Posterior vena cava (tissue), 2 donors: ENCODE data around the gene WFIKKN1. TPM values are rescaled to one million over a fixed set of nuclear protein-coding genes. Genes with fewer than 3 reads are reported as not detected.
A peak's percentile ranks its signal among the peaks of the same experiment; 100 is the strongest.

Source experiments
- DNase-seq: peaks from one replicate; pipeline ENCODE4 v3.0.0-alpha.2; 2020; ENCODE audit warnings: low spot score
- intact Hi-C, 2 donors: fragments of 100-400 bp; cut with DNase I; formaldehyde crosslinking; loops; one replicate each; pipeline versions ENCODE4 v1.14.1 to v1.14.2; 2022 to 2023
- total RNA-seq, 2 donors: library from RNA; stranded (reverse); fragmentation: NEBNext Ultra II Directional; extraction: Animal tissue kit (Norgen Biotek cat#: 25700); gene quantifications; one replicate each; pipeline ENCODE4 v1.2.1, GENCODE V29; 2021
- donor health status: DM: yes; HTN: yes; CAD: no.
- donor health status: DM: yes; HTN: yes; CAD: no.

Gene WFIKKN1
- total RNA-seq, 2 donors from 2014 or later = 0.14 TPM

DNA sequence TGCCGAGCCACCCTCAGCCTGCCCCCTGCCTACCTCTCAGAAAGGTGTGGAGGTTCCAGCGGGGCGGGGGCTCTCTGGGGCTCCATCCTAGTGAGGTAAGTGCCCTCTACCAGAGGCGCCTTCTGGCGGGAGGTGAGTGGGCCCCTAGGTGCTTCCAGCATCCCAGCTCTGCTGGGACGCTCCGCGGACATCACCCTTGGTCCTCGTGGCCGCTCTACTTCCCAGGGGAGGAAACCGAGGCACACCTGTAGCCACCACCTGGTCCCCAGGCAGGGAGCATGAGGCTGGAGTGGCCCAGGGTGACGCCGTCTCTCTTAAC, 12.2 kb downstream of the WFIKKN1 start:
- intact Hi-C loops = no loop called here

DNA sequence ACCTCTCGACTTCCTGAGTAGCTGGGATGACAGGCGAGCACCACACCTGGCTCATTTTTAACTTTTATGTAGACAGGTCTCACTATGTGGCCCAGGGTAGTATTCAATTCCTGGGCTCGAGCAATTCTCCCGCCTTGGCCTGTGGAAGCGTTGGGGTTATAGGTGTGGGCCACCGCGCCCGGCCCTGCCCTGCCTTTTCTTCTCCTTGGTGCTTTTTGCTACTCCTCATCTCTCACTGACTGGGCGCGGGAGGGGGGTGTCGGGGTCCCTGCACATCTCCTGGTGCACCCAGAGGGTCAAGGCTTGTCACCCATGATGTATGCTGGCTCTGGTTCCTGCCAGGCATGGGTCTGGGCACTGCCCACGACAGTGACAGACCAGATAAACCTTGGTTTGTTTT, 13.8 kb downstream of the WFIKKN1 start:
- intact Hi-C loops = no loop called here

More for the DNA sequence above, 12.2 kb downstream of the WFIKKN1 start:
- DNase-seq = no peak

GRCh38 chr16:645852-646678, 15.3 kb downstream of the WFIKKN1 start:
- intact Hi-C loops = loop anchor here (5.0 kb wide), 2 partner anchors 59 to 259 kb away; no protein-coding TSS in a partner anchor
- DNase-seq = no peak

More for the DNA sequence above, 13.8 kb downstream of the WFIKKN1 start:
- DNase-seq = no peak

DNA sequence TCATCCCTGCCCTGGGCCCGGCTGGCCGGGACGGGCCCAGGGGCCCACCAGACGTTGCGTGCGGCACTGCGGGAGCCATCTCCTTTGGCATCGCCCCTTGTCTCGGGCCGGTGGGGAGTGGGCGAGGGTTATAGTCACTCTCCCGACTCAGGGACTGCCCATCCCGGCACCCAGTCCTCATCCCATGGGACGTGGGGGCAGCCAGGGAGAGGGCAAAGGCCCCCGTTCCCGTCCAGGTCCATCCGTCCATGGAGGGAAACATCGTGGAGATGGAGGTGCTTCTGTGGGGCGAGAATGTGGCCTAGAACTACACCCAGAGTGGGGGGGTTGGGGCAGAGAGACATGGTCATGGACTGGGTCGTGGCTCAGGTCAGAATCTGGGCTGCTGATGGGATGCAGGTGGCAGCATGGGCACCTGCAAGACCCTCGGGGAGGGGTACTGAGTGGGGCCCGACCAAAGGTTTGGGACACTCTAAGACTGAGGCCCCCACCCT, 15.9 kb downstream of the WFIKKN1 start:
- intact Hi-C loops = loop anchor here (5.0 kb wide), 2 partner anchors 59 to 259 kb away; no protein-coding TSS in a partner anchor
- no peak for DNase-seq

GRCh38 chr16:647173-647902, 16.6 kb downstream of the WFIKKN1 start:
- DNase-seq = no peak
- intact Hi-C loops = loop anchor here (5.0 kb wide), 2 partner anchors 60 to 260 kb away; no protein-coding TSS in a partner anchor

DNA sequence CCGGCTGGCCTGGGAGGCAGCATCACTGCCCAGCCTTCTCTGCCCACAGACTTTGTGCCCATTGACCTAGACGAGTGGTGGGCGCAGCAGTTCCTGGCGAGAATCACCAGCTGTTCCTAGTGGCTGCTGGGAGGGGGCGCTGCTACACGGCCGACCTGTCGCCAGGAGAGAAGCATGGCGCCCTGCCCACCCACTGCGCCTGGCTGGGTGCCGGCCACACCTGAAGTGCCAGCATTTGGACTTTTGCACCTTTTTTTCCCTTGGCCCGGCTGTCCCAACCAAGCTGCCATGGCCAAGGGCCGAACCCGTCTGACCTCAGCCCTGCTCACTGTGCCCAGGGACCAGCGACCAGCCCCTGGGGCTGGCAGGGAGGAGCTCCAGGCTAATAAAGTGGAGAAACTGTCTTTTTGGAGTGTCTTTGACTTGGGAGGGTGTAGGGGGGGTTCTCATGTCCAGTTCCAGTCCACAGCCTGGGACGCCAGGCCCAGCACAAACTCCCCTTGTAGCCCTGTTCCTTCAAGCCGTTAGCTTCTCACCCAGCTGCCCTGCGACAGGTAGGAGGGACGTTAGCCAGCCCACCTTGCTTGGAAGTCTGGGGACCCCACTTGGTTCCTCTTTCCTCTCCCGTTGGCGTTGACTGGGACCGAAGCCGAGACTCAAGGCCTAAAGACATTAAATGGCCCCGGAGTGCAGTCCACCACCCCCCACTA, 17.4 kb downstream of the WFIKKN1 start:
- intact Hi-C loops = loop anchor here (5.0 kb wide), 2 partner anchors 61 to 261 kb away; no protein-coding TSS in a partner anchor

DNA sequence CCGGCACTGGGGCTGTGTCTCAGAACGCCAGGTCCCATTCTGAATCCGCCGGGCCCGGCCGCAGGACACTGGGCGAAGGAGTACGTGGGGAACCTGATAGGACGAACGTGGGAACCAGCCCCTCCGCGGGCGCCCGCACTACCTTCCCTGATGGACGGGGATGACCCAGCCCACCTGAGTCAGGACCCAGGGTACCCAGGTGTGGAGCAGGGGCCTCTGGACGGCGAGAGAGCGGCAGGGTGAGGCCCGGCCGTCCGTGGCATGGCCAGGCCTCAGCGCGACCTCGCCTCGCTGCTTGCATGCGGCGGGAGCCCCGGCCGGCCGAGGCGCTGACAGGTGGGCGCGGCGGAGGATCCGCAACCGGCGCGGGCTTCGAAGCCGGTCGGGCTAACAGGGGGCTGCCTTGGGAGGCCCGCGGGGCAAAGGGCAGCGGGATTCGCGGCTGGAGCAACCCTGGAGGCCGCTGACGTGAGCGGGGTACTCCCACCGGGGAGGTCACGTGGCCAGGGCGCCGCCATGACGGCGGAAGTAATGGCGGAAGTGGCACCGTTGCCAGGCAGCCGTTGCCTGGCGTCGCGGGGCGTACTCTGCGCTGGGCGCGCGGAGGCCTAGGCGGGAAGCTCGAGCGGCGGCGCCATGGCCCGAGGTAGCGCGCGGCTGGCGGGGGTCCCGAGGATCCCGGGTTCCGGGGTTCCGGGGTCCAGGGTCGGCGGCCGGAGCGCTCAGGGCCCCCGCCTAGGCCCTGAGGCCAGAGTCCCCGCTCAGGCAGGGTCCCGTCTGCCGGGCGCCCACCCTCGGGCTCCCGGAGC, 18.2 kb downstream of the WFIKKN1 start, which contains the start of gene WDR90:
Gene WDR90, plus strand, starts transcription at position 585 of the 809 bp plus-strand sequence. Its CDS starts 52 bp downstream, at position 637.
- DNase-seq = peak; percentile 98
- intact Hi-C loops = loop anchor here (5.0 kb wide), 2 partner anchors 62 to 262 kb away; no protein-coding TSS in a partner anchor

More for the DNA sequence above, 17.4 kb downstream of the WFIKKN1 start:
- DNase-seq = no peak

DNA sequence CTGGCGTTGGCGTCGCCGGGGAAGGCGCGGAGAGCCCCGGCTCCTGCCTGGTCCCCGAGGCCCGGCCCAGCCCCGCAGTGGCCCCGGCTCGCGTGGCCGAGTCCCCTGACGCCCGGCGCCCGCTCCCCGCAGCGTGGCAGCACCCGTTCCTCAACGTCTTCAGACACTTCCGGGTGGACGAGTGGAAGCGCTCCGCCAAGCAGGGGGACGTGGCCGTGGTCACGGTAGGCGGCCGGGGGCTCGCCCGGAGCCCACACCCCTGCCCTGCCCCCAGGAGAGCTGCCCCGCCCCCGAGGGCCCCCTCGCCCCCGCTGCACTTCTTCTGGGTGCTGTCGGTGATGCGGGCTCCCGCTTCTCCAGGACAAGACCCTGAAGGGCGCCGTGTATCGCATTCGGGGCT, 18.8 kb downstream of the WFIKKN1 start:
- DNase-seq = no peak
- intact Hi-C loops = loop anchor here (5.0 kb wide), 2 partner anchors 62 to 262 kb away; no protein-coding TSS in a partner anchor

DNA sequence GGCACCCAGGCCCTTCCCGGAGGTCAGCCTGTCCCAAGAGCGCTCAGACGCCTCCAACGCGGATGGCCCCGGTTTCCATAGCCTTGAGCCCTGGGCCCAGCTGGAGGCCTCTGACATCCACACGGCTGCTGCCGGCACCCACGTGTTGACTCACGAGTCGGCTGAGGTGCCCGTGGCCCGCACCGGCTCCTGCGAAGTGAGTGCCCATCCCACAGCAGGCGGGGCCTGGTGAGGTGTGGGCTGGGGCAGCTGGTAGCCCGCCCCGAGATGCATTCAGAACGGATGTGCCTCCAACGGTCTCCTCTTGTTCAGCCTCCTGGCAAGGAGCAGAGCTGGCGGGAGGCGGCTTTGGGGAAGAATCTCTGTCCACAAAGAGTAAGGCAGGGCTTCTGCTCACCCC, 21.1 kb downstream of the WFIKKN1 start:
- intact Hi-C loops = loop anchor here in 1 of 2 donors (2.0 kb wide), 1 partner anchor 61 kb away; the partner anchor contains the start of gene RAB40C
- no peak for DNase-seq

- no peak for DNase-seq
- intact Hi-C loops = loop anchor here in 1 of 2 donors (2.0 kb wide), 1 partner anchor 62 kb away; the partner anchor contains the start of gene RAB40C
Measured at GRCh38 chr16:652454-653305, 21.9 kb downstream of the WFIKKN1 start.

DNA sequence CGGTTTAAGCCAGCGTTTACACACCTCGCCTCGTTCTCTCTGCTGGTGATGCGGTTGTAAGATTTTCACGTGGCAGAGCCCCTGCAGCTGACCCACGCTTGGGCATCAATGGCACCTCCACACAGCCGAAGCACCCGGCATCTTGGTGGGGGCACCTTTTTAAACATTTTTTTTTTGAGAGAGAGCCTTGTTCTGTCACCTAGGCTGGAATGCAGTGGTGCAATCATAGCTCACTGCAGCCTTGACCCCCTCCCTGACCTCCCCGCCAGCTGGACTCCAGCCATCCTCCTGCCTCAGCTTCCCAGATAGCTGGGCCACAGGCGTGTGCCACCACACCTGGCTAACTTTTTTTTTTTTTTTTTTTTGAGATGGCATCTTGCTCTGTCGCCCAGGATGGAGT, 23.2 kb downstream of the WFIKKN1 start:
- intact Hi-C loops = no loop called here

GRCh38 chr16:657487-657886, 26.7 kb downstream of the WFIKKN1 start:
- intact Hi-C loops = no loop called here

More for the DNA sequence above, 23.2 kb downstream of the WFIKKN1 start:
- no peak for DNase-seq

DNA sequence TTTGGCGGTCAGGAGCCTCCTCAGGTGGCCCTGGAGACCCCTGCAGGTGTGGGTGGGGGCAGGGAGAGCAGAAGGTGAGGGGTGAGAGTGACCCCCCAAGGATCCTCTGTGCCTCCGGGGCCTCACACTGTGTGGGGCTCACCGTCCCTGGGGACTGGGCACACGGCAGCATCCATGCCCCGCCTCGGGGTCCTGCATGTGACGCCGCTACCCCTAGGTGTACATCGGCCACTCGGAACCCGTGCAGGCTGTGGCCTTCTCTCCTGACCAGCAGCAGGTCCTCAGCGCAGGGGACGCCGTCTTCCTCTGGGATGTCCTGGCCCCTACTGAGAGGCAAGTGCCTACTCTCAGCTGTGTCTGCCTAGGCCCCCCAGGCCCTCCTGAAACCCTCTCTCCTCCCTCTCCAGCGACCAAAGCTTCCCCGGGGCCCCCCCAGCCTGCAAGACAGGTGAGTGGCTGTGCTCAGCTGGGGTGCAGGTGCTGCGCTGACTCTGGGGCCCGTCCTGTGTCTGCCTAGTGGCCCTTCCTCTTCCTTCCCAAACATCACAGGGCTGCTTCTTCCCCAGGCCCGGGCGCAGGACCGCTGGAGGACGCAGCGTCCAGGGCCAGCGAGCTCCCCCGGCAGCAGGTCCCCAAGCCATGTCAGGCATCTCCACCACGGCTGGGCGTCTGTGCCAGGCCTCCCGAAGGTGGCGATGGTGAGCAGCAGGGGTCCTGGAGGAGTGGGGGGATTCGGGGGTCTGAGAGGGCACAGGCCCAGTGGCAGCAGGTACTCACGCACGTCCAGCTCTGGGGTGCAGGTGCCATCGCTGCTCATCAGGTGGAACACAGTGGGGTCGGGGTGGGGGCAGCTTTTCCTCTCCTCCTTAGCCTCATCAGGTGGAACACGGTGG, 28.1 kb downstream of the WFIKKN1 start:
- no peak for DNase-seq
- intact Hi-C loops = no loop called here

More at GRCh38 chr16:657487-657886, 26.7 kb downstream of the WFIKKN1 start:
- DNase-seq = no peak

- intact Hi-C loops = loop anchor here in 1 of 2 donors (5.0 kb wide), 1 partner anchor 82 kb away; no protein-coding TSS in a partner anchor
- DNase-seq = no peak
Measured at GRCh38 chr16:659618-660017, 28.8 kb downstream of the WFIKKN1 start.

DNA sequence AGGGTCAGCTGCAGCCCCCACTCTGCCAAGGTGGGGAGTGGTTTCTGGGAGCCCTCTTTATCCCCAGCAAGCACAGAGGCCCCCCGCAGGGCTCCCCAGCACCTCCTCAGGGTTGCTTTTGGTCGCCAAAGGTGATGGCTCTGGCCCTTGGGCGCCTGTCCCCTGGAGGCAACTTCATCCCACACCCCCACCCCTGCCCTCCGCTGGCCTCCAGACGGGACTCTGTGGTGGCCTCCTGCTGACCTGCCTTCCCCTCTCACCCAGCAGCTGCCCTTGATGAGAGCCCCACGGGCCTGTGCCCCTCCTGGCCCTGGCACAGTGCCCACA, 29.3 kb downstream of the WFIKKN1 start:
- intact Hi-C loops = loop anchor here in 1 of 2 donors (5.0 kb wide), 1 partner anchor 83 kb away; no protein-coding TSS in a partner anchor
- no peak for DNase-seq
